ENCODE measurements around the gene MED12L. TPM values are rescaled to one million over a fixed set of nuclear protein-coding genes. Genes with fewer than 3 reads are reported as not detected.

MED12L gene
- total RNA-seq, 1 experiment from 2014 or later: 14.9 TPM

- no peaks in the 10 kb centered on the region for H3K27me3 Mint-ChIP-seq (ENCODE audit: low read depth)
- no peak overlapping the region for H3K14ac ChIP-seq (ENCODE audit: insufficient read depth, low read length)
- H3K9me3 ChIP-seq (ENCODE audit: control insufficient read depth, low read depth, low read length): no peaks in the 10 kb centered on the region
- no peak overlapping the region for H2BK15ac ChIP-seq (ENCODE audit: low read depth, low read length)
- H3K4me1 ChIP-seq (ENCODE audit: insufficient read depth, low read length): no peaks in the 10 kb centered on the region; the same call in 1 of the 2 replicates
- no peak overlapping the region for H2BK5ac ChIP-seq (ENCODE audit: insufficient read length, low read length)
- no peaks in the 10 kb centered on the region for H4K20me1 ChIP-seq (ENCODE audit: control insufficient read depth, insufficient read depth, insufficient read length)
- H3K56ac ChIP-seq (ENCODE audit: insufficient read length, low read depth, low read length): no peak overlapping the region
- TF ChIP-seq CTCF (conservative IDR thresholded peaks at IDR 0.05): no peak
- H4K5ac ChIP-seq (ENCODE audit: insufficient read length, low read depth, low read length): no peak overlapping the region
- H4K8ac ChIP-seq (replicated peaks; ENCODE audit: insufficient read length, low read depth, low read length): no peak overlapping the region
- H4K91ac ChIP-seq (ENCODE audit: insufficient read length, low read depth, low read length): no peak overlapping the region
- H2AFZ ChIP-seq (ENCODE audit: low read length): no peak overlapping the region
- H3K79me1 ChIP-seq (ENCODE audit: insufficient read depth, low read depth, low read length, poor library complexity, severe bottlenecking): no peaks in the 10 kb centered on the region
- H3K4me3 Mint-ChIP-seq: no peak overlapping the region
- no peak overlapping the region for H3K4ac ChIP-seq (ENCODE audit: low read depth, low read length)
- no CpG with 5 or more reads among the region's 6 CpGs for WGBS (ENCODE audit: extremely low coverage, insufficient read length, low lambda C conversion rate)
- H2BK12ac ChIP-seq (ENCODE audit: insufficient read length, low read depth, low read length): no peak overlapping the region
- no peak overlapping the region for H2BK20ac ChIP-seq (ENCODE audit: low read depth, low read length, poor library complexity, severe bottlenecking)
- H3K36me3 Mint-ChIP-seq (ENCODE audit: insufficient read depth in 1 of 3, low read depth in 3 of 3): peaks cover 5 to 6% (median 6%) of the 10 kb centered on the region in 3 experiments; a peak in 5 of 7 replicates
- H3K79me2 ChIP-seq (ENCODE audit: insufficient read depth, low read length): no peaks in the 10 kb centered on the region
- no peak overlapping the region; a peak in 1 of 7 replicates for H3K27ac Mint-ChIP-seq
- H3K9ac ChIP-seq (ENCODE audit: extremely low read depth, insufficient read length, low read length): no peak overlapping the region
- no peak overlapping the region for H3K4me2 ChIP-seq (ENCODE audit: insufficient read depth, insufficient read length, low read length)
- H2AK5ac ChIP-seq (ENCODE audit: insufficient read length, low read length): no peak overlapping the region
- H3K9me3 Mint-ChIP-seq: peaks cover 0 to 3% of the 10 kb centered on the region in 2 experiments; a peak in 1 of 5 replicates
- no peak for DNase-seq
- no peak overlapping the region for H2BK120ac ChIP-seq (ENCODE audit: low read depth, low read length, poor library complexity, severe bottlenecking)
- no peaks in the 10 kb centered on the region for H3K27me3 ChIP-seq (ENCODE audit: insufficient read depth, low read length)
- peaks cover 23 to 31% of the 10 kb centered on the region in 2 experiments for H3K4me1 Mint-ChIP-seq
- no peak overlapping the region for H3K23ac ChIP-seq (ENCODE audit: insufficient read length, low read depth, low read length)
- H3K27ac ChIP-seq (ENCODE audit: insufficient read length, low read depth, low read length): no peak overlapping the region
- no peaks in the 10 kb centered on the region for H3K23me2 ChIP-seq (ENCODE audit: insufficient read length, low read depth, low read length, poor library complexity, severe bottlenecking)
- no peak overlapping the region for H3K18ac ChIP-seq (ENCODE audit: insufficient read length, low read depth, low read length)
- no peak overlapping the region for H3T11ph ChIP-seq (ENCODE audit: low read length)
Observed at GRCh38 chr3:151234825-151235224, 149.4 kb downstream of the MED12L start.

All from H9 (cell line).